ENCODE measurements around the gene EDEM2. TPM values are rescaled to one million over a fixed set of nuclear protein-coding genes. Genes with fewer than 3 reads are reported as not detected.
"Not testable (repeated sequence)": the region's sequence is repeated elsewhere in the genome, so short reads cannot be mapped to it uniquely, and the experiment has no call there.

The EDEM2 gene
- total RNA-seq, 1 donor from 2014 or later = 24.4 TPM

- intact Hi-C loops (cut with micrococcal nuclease) = no loop called here
- Mint-ChIP-seq H3K9me3 (no peaks in the 10 kb centered on the region), H3K36me3 (ENCODE audit: low read depth) (peaks cover 52% of the 10 kb centered on the region), H3K27me3 (no peaks in the 10 kb centered on the region), H3K27ac (no peak overlapping the region), H3K4me3 (no peak overlapping the region), H3K4me1 (peaks cover 17% of the 10 kb centered on the region)
- no peak for TF ChIP-seq CTCF (IDR thresholded peaks at IDR 0.05)
- POLR2A ChIA-PET = no interaction called here
- ATAC-seq (ENCODE audit: low read depth) (no peak), DNase-seq (no peak)
- CTCF ChIA-PET = no interaction called here
These were observed 69.3 kb downstream of the EDEM2 start for GRCh38 chr20:35077872-35078271.

- ChIA-PET CTCF (no interaction called here), POLR2A (no interaction called here)
- Mint-ChIP-seq H3K9me3 (no peaks in the 10 kb centered on the region), H3K27ac (no peak overlapping the region), H3K4me3 (no peak overlapping the region), H3K4me1 (peaks cover 15% of the 10 kb centered on the region), H3K27me3 (no peaks in the 10 kb centered on the region), H3K36me3 (ENCODE audit: low read depth) (peaks cover 54% of the 10 kb centered on the region)
- ATAC-seq (ENCODE audit: low read depth) = no peak
- no peak for DNase-seq
- TF ChIP-seq CTCF (IDR thresholded peaks at IDR 0.05) = no peak
- intact Hi-C loops (cut with micrococcal nuclease) = no loop called here
These were observed 69.8 kb downstream of the EDEM2 start for GRCh38 chr20:35077341-35077740.

GRCh38 chr20:35071436-35072153 is 75.5 kb downstream of the EDEM2 start:
- ATAC-seq (ENCODE audit: low read depth); intact Hi-C loops (cut with micrococcal nuclease); CTCF ChIA-PET; H3K4me3 Mint-ChIP-seq; DNase-seq; H3K27ac Mint-ChIP-seq; H3K9me3 Mint-ChIP-seq; H3K27me3 Mint-ChIP-seq; POLR2A ChIA-PET: not testable (repeated sequence)
- peaks cover 65% of the 10 kb centered on the region for H3K36me3 Mint-ChIP-seq (ENCODE audit: low read depth)
- H3K4me1 Mint-ChIP-seq = peaks cover 21% of the 10 kb centered on the region

- ATAC-seq (ENCODE audit: low read depth) = no peak
- no peaks in the 10 kb centered on the region for H3K27me3 Mint-ChIP-seq
- intact Hi-C loops (cut with micrococcal nuclease) = no loop called here
- no peak for TF ChIP-seq CTCF (IDR thresholded peaks at IDR 0.05)
- H3K36me3 Mint-ChIP-seq (ENCODE audit: low read depth) = peaks cover 67% of the 10 kb centered on the region
- peaks cover 51% of the 10 kb centered on the region for H3K4me1 Mint-ChIP-seq
- CTCF ChIA-PET = no interaction called here
- no peaks in the 10 kb centered on the region for H3K9me3 Mint-ChIP-seq
- POLR2A ChIA-PET = no interaction called here
- DNase-seq = no peak
- H3K4me3 Mint-ChIP-seq = no peak overlapping the region
- H3K27ac Mint-ChIP-seq = no peak overlapping the region
These were observed 80.9 kb downstream of the EDEM2 start for GRCh38 chr20:35066194-35066593.

Other genes starting within 250 kb of the EDEM2 start
- gene GSS, start 191.5 kb downstream of the EDEM2 start, total RNA-seq = 26.1 and 27.5 TPM in 2 replicates
- 0.20 and 0.35 TPM in 2 replicates for gene MYH7B, start 191.5 kb downstream of the EDEM2 start, total RNA-seq
- 58.3 and 60.2 TPM in 2 replicates for gene TRPC4AP, start 54.5 kb downstream of the EDEM2 start, total RNA-seq
- gene PROCR, start 24.7 kb upstream of the EDEM2 start, total RNA-seq = 0.22 and 0.40 TPM in 2 replicates
- gene MMP24, start 79.4 kb upstream of the EDEM2 start, total RNA-seq = not detected in 2 replicates
- gene MMP24OS, start 130.8 kb upstream of the EDEM2 start, total RNA-seq = 39.2 and 47.9 TPM in 2 replicates
- 137 and 148 TPM in 2 replicates for gene EIF6, start 137.4 kb upstream of the EDEM2 start, total RNA-seq
- not detected in 2 replicates for gene FAM83C, start 145.1 kb upstream of the EDEM2 start, total RNA-seq